ENCODE results near the gene PPP4C. TPM values are rescaled to one million over a fixed set of nuclear protein-coding genes. Genes with fewer than 3 reads are reported as not detected.
A peak's percentile ranks its signal among the peaks of the same experiment; 100 is the strongest.

PPP4C gene
- total and polyA plus RNA-seq, 12 donors = 39.2 to 136 (median 80.8) TPM

GRCh38 chr16:30083216-30084055, 7.6 kb downstream of the PPP4C start:
- intact Hi-C loops (cut with DNase I) = no loop called here
- Histone ChIP-seq H3K9me3 (replicated peaks in 1 of 3) (no peaks in the 10 kb centered on the region), H3K27me3 (no peaks in the 10 kb centered on the region), H3K4me1 (replicated peaks in 1 of 2) (peaks cover 13 to 26% of the 10 kb centered on the region in 2 donors), H3K36me3 (replicated peaks in 1 of 2) (peaks cover 0 to 48% of the 10 kb centered on the region in 2 donors), H3K4me3 (no peak overlapping the region), H3K27ac (peak overlapping the region in 1 of 5 donors; percentile 83)
- TF ChIP-seq CTCF (IDR thresholded peaks at IDR 0.05) = no peak
- TF ChIP-seq POLR2A (IDR thresholded peaks at IDR 0.05) = no peak
- WGBS, 4 donors = 88 to 94% (median 92%) methylated on average over 17 to 24 of the region's 24 CpGs
- DNase-seq = no peak

GRCh38 chr16:30084096-30084815, 8.5 kb downstream of the PPP4C start:
- Histone ChIP-seq H3K27me3 (no peaks in the 10 kb centered on the region), H3K36me3 (replicated peaks in 1 of 2) (peaks cover 0 to 47% of the 10 kb centered on the region in 2 donors), H3K4me3 (no peak overlapping the region), H3K27ac (peak overlapping the region in 2 of 5 donors; percentile 73 to 83), H3K9me3 (replicated peaks in 1 of 3) (no peaks in the 10 kb centered on the region), H3K4me1 (replicated peaks in 1 of 2) (peaks cover 6 to 18% of the 10 kb centered on the region in 2 donors)
- TF ChIP-seq CTCF (IDR thresholded peaks at IDR 0.05) (no peak), POLR2A (IDR thresholded peaks at IDR 0.05) (no peak)
- intact Hi-C loops (cut with DNase I) = no loop called here
- DNase-seq = no peak
- WGBS, 4 donors = 73 to 93% (median 84%) methylated on average over 8 to 18 of the region's 18 CpGs

- peaks cover 0 to 47% of the 10 kb centered on the region in 2 donors for H3K36me3 ChIP-seq (replicated peaks in 1 of 2)
These were observed 9.0 kb downstream of the PPP4C start for GRCh38 chr16:30084816-30085159.

More at GRCh38 chr16:30084816-30085159, 9.0 kb downstream of the PPP4C start:
- WGBS, 4 donors = 27 to 62% (median 49%) methylated on average over 2 to 17 of the region's 17 CpGs
- Histone ChIP-seq H3K27ac (peak overlapping the region in 3 of 5 donors; percentile 43 to 83 (median 73)), H3K27me3 (no peaks in the 10 kb centered on the region), H3K4me3 (no peak overlapping the region), H3K4me1 (replicated peaks in 1 of 2) (peaks cover under 1 to 13% of the 10 kb centered on the region in 2 donors), H3K9me3 (replicated peaks in 1 of 3) (no peaks in the 10 kb centered on the region)
- intact Hi-C loops (cut with DNase I) = no loop called here
- TF ChIP-seq POLR2A (IDR thresholded peaks at IDR 0.05) = no peak
- no peak for TF ChIP-seq CTCF (IDR thresholded peaks at IDR 0.05)
- peak in 2 of 7 donors; percentile 50 to 72 for DNase-seq

Measured in adrenal gland (tissue), 12 donors.